Chondrocyte (in vitro differentiated cells): Measurements from ENCODE around the gene RTCB. TPM values are rescaled to one million over a fixed set of nuclear protein-coding genes. Genes with fewer than 3 reads are reported as not detected.
"Not testable (repeated sequence)": the region's sequence is repeated elsewhere in the genome, so short reads cannot be mapped to it uniquely, and the experiment has no call there.

Experiments
- DNase-seq: peaks from one replicate; pipeline ENCODE4 v3.0.0; 2021; ENCODE audit warnings: mixed read lengths, low spot score
- H3K27ac Mint-ChIP-seq: one replicate; pipeline ENCODE4 v1.8.0; 2021; ENCODE audit warnings: mild to moderate bottlenecking, moderate library complexity, mixed read lengths; ENCODE audit not compliant: unreplicated experiment
- H3K27me3 Mint-ChIP-seq: 2 replicates; pipeline ENCODE4 v1.8.0; 2021; ENCODE audit warnings: low read depth, mixed read lengths
- H3K36me3 Mint-ChIP-seq: 2 replicates; pipeline ENCODE4 v1.8.0; 2021; ENCODE audit warnings: low read depth, mixed read lengths
- H3K4me1 Mint-ChIP-seq: 2 replicates; pipeline ENCODE4 v1.8.0; 2021; ENCODE audit warnings: low read depth, mild to moderate bottlenecking, mixed read lengths
- H3K4me3 Mint-ChIP-seq: one replicate; pipeline ENCODE4 v1.8.0; 2021; ENCODE audit warnings: mild to moderate bottlenecking, moderate library complexity, mixed read lengths; ENCODE audit not compliant: unreplicated experiment
- H3K9me3 Mint-ChIP-seq: 2 replicates; pipeline ENCODE4 v1.8.0; 2021; ENCODE audit warnings: low read depth, mixed read lengths
- CTCF ChIP-seq: fragments of 200-600 bp; sonication (generic); IDR thresholded peaks from 2 replicates; pipeline ENCODE4 v1.5.0; 2021; ENCODE audit warnings: antibody characterized with exemption, mild to moderate bottlenecking, moderate library complexity
- total RNA-seq: library from RNA; stranded (reverse); gene quantifications from 3 replicates; pipeline ENCODE4 v1.2.1, GENCODE V29; 2021

RTCB gene
- total RNA-seq, 1 donor from 2014 or later, result 64.7 TPM

DNA sequence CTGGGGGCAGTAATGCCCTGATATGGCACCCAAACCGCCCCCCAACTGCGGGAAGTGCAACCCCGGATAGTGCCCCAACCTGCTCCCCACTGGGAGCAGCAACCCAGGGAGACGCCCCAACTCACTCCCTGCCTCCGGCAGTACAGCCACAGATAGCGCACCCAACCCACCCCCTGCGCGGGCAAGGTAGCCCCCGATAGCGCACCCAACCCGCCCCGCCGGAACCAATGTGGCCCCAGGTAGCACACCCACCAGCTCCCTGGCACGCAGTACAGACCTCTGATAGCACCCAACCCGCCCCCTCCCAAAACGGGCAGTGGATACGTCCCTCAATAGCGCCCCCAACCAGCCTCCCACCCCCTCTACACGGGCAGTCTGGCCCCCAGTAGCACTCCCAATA lies 58.2 kb downstream of the RTCB start:
- Mint-ChIP-seq H3K4me3 (no peak overlapping the region), H3K36me3 (no peaks in the 10 kb centered on the region), H3K9me3 (no peaks in the 10 kb centered on the region), H3K27ac (no peak overlapping the region), H3K4me1 (no peaks in the 10 kb centered on the region), H3K27me3 (peaks cover 2% of the 10 kb centered on the region)
- no peak for DNase-seq
- TF ChIP-seq CTCF, result no peak

GRCh38 chr22:32353292-32353691 lies 58.8 kb downstream of the RTCB start:
- Mint-ChIP-seq H3K4me3 (no peak overlapping the region), H3K4me1 (no peaks in the 10 kb centered on the region), H3K27ac (no peak overlapping the region), H3K9me3 (no peaks in the 10 kb centered on the region), H3K27me3 (peaks cover 2% of the 10 kb centered on the region), H3K36me3 (no peaks in the 10 kb centered on the region)
- no peak for TF ChIP-seq CTCF
- no peak for DNase-seq

- Mint-ChIP-seq H3K27me3 (peaks cover 2% of the 10 kb centered on the region), H3K9me3 (no peaks in the 10 kb centered on the region), H3K36me3 (no peaks in the 10 kb centered on the region), H3K4me1 (no peaks in the 10 kb centered on the region), H3K4me3 (no peak overlapping the region), H3K27ac (no peak overlapping the region)
- no peak for DNase-seq
- TF ChIP-seq CTCF, result no peak
Measured at GRCh38 chr22:32352681-32353080, 59.4 kb downstream of the RTCB start.

DNA sequence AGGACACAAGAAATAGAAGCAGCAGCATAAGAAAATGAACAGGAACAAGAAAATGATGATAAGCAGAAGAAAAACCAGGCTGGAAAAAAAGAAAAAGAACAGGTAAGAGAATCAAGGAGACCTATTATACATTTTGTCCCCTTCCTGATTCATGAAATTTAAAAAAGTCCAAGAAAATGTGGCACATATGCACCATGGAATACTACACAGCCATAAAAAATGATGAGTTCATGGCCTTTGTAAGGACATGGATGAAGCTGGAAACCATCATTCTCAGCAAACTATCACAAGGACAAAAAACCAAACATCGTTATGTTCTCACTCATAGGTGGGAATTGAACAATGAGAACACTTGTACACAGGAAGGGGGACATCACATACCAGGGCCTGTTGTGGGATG lies 60.2 kb downstream of the RTCB start:
- H3K27me3 Mint-ChIP-seq, H3K4me1 Mint-ChIP-seq, H3K36me3 Mint-ChIP-seq, H3K9me3 Mint-ChIP-seq, H3K4me3 Mint-ChIP-seq, H3K27ac Mint-ChIP-seq, DNase-seq: not testable (repeated sequence)

DNA sequence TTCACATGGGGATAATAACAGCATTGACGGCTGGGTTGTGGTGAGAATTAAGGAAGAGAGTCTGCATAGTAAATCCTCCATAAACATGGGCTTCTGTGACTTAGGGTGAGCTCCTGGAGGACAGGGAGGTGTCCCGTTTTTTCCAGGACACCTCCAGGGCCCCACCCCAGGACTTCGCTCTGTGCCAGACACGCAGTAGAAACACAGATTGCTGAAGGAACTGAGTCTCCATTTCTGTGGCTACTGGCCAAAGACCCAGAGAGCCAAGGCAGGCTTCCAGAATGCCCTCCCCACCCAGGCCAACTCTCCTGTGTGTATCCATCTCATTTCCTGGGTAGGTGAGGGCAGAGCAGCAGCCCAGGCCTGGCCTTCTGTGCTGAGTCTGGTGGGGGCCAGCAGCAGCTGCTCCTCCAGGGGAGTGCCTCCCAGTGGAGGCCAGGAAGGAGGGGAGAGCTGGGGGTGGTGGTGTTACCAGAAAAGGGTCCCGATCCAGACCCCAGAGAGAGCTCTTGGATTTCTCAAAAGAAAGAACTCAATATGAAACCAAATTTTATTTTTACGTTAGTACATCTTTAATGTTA lies 63.9 kb downstream of the RTCB start:
- peaks cover 2% of the 10 kb centered on the region for H3K36me3 Mint-ChIP-seq
- no peak for TF ChIP-seq CTCF
- DNase-seq, result no peak
- H3K27ac Mint-ChIP-seq, result no peak overlapping the region
- H3K4me1 Mint-ChIP-seq, result no peaks in the 10 kb centered on the region
- peaks cover 15% of the 10 kb centered on the region for H3K27me3 Mint-ChIP-seq
- H3K9me3 Mint-ChIP-seq, result peaks cover 2% of the 10 kb centered on the region
- no peak overlapping the region for H3K4me3 Mint-ChIP-seq

DNA sequence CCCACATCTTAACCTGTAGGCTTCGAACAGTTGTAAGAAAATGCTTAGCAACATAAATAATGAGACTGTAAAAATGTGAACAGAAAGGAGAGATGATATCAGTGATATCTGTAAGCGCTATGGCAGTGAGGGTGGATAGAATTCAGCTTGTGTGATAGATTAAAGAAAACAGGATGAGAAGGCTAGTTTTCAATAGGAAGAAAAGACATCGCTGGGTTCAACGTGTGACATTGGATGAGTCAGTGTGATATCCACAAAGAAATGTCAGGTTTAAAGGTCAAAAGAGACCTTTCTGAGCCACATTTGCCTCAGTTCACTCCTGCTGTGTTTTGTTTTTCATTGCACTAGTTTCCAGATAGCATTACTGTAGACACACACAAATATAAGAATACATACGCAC lies 68.1 kb downstream of the RTCB start:
- H3K4me1 Mint-ChIP-seq, result no peaks in the 10 kb centered on the region
- no peak for TF ChIP-seq CTCF
- peaks cover 42% of the 10 kb centered on the region for H3K27me3 Mint-ChIP-seq
- no peak overlapping the region for H3K4me3 Mint-ChIP-seq
- DNase-seq, result no peak
- H3K36me3 Mint-ChIP-seq, result peaks cover 2% of the 10 kb centered on the region
- H3K9me3 Mint-ChIP-seq, result peaks cover 2% of the 10 kb centered on the region
- H3K27ac Mint-ChIP-seq, result no peak overlapping the region
